IPS-15b (cell line): ENCODE measurements around the gene LMX1A.

Experiments used
- H3K27me3 ChIP-seq: one replicate; pipeline ENCODE4 v1.6.1; 2013; ENCODE audit warnings: low read length; ENCODE audit not compliant: control insufficient read depth, insufficient read depth
- H3K36me3 ChIP-seq: one replicate; pipeline ENCODE4 v1.6.1; 2013; ENCODE audit warnings: low read length; ENCODE audit not compliant: control insufficient read depth, insufficient read depth
- H3K4me1 ChIP-seq: one replicate; pipeline ENCODE4 v1.6.1; 2013; ENCODE audit warnings: mild to moderate bottlenecking, low read length; ENCODE audit not compliant: control insufficient read depth, insufficient read depth
- H3K4me3 ChIP-seq: one replicate; pipeline ENCODE4 v1.5.1; 2013; ENCODE audit warnings: low read depth, low read length
- H3K9ac ChIP-seq: one replicate; pipeline ENCODE4 v1.6.1; 2013; ENCODE audit warnings: low read depth, mild to moderate bottlenecking, low read length
- H3K9me3 ChIP-seq: one replicate; pipeline ENCODE4 v1.6.1; 2013; ENCODE audit warnings: mild to moderate bottlenecking, low read length; ENCODE audit not compliant: control insufficient read depth, insufficient read depth

LMX1A gene

DNA sequence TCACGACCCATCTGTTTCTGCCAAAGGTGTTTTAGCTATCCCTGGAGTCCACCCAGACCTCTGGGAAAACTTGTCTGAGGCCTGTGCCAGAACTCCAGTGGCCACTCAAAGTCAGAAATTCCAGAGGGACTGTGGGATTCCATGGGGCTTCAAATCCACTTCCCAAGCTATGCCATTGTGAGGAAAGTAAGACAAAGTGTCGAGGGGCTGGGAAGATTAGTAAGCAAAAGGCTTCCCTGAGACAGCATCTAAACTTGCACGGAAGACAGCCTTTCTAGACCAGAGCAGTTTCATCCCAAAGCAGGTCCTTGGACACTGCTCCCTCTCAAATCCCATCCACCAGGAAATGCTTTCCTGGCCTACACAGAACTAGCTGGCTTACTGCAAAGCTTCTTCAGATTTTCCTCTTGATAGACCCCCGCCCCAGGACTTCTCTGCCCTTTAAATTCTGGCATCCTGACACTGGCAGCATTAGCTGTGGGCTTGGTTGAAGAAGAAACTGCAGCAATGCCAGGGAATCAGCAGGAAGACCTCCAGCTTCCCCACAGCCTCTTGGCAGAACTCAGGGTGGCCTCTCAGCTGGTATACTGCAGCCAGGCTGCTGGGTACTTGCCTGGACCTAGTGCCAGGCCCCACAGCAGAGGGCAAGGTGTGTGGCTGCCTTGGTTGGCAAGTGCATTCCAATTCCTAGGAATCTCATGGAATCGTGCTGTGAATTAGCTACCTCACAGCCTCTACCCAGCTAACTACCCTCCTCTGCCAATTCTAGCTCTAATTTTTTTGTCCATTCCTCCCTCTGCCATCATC, 27.3 kb upstream of the LMX1A start:
- H3K36me3 ChIP-seq, result no peaks in the 10 kb centered on the region
- no peak overlapping the region for H3K9ac ChIP-seq

DNA sequence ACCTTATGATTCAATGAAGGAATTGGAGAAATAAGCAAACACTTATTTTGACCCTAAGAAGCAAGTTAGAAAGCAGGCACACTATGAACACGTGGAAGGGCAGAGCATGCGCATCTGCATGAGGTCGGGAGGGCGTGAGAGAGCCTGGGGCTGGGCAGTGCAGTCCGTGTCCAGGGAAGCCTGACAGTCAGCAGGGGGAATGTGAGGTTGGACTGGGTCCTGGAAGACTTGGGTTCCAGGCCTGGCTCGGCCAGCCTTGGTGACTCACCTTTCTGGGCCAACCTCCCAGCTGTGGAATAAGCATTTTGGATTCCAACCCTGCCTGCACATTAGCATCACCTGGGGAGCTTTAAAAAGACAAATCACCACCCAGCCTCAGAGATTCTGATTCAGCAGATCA, 26.6 kb upstream of the LMX1A start:
- peaks cover 21% of the 10 kb centered on the region for H3K27me3 ChIP-seq
- H3K4me1 ChIP-seq, result no peaks in the 10 kb centered on the region
- H3K36me3 ChIP-seq, result no peaks in the 10 kb centered on the region
- no peak overlapping the region for H3K4me3 ChIP-seq
- no peak overlapping the region for H3K9ac ChIP-seq
- no peaks in the 10 kb centered on the region for H3K9me3 ChIP-seq

More for the DNA sequence above, 27.3 kb upstream of the LMX1A start:
- peaks cover 21% of the 10 kb centered on the region for H3K27me3 ChIP-seq
- no peak overlapping the region for H3K4me3 ChIP-seq
- no peaks in the 10 kb centered on the region for H3K4me1 ChIP-seq
- H3K9me3 ChIP-seq, result no peaks in the 10 kb centered on the region

DNA sequence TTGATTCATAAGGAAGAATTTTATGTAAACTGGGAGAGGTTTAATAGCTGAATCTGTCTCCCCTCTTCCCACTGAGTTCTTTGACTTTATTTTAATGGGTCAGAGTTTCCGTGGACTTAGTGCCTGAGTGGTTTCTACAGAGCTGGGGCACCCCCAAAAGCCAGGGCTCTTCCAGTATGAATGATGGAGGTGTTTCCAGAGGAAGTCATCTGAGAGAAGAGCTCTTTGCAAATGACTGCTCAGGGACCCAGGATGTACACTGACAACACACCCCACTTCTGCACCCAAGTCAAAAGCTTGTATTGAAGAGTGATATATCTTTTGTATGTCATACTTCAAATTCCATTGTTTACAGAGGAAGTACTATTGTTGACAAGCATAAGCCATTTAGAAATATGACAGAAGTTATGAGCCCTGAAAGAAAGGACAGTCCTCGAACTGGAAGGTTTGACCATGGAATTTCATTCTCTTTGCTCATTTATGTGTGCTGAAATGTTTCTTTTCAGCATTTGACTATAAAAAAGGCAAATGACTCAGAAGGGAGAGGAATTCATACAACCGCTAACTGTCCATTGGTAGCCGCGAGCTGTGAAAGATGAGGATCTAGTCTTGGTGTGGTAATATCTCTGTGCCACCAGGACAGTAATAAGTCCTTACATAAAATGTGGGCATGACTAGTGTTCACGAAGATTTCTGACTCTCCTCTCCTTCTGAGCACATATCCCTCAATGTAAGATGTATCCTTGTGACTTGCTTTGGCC, 25.4 kb upstream of the LMX1A start:
- Histone ChIP-seq H3K4me1 (no peaks in the 10 kb centered on the region), H3K9me3 (no peaks in the 10 kb centered on the region), H3K36me3 (no peaks in the 10 kb centered on the region), H3K27me3 (peaks cover 27% of the 10 kb centered on the region), H3K4me3 (no peak overlapping the region), H3K9ac (no peak overlapping the region)

DNA sequence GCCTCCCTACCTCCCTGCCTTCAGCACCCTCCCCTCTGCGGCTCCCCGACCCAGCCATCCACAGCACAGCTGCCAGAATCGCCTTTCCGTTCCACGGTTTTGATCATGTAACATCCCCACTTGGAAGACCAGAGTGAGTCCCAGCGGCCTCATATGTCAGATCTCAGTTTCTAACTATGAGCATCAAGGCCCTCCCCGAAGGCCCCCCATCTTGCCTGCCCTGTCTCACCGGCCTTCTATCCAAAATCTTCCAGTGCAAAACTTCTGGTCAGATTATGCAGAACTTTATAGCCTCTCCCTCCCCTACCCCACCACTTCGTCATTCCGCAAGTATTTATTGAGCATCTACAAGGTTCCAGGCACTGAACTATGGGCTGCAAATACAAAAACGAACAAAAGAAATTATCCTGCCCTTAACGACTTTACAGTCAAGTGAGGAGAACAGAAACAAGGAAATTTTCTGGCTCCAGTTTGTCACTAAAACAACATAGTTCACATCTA, 20.3 kb upstream of the LMX1A start:
- Histone ChIP-seq H3K9me3 (no peaks in the 10 kb centered on the region), H3K4me3 (peak overlapping the region; percentile 82), H3K9ac (no peak overlapping the region), H3K27me3 (peaks cover 62% of the 10 kb centered on the region), H3K4me1 (peaks cover 5% of the 10 kb centered on the region), H3K36me3 (no peaks in the 10 kb centered on the region)

DNA sequence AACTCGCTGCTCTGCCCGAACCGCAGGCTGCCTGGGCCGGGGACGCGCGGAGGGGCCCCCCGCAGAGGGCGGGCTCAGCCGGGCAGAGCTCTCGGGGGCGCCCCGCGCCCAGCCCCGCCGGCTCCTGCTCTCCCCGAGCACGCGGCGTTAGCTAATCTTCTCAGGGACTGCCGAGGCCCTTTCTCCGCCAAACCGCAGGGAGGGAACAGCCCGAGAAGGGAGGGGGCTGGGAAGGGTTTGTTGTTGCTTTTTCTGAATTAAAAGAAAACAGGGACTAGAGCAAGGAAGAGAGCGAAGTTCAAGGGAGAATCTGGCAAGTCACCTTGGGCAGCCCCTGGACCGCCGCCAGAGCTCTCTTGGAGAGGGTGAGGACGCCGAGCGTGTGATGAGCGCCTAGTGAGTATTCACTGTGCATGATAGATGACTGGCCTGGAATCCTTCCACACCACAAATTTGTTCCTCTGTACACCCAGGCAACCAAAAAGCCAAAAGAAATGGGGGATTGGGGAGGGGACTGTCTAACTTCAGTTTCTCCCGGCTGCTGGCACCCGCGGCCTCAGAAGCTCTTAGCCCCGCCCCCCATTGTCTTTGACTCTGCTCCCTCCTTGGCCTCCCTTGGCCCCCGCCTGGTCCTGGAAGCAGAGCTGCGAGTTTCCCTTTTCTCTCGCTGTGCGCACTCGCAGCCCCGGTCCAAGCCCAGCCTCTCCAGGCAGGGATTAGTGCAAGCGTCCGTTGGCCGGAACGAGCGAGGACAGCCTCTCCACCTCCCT, 19.7 kb upstream of the LMX1A start:
- Histone ChIP-seq H3K4me3 (peak overlapping the region; percentile 82), H3K9ac (peak overlapping the region; percentile 60), H3K4me1 (peaks cover 5% of the 10 kb centered on the region), H3K36me3 (no peaks in the 10 kb centered on the region), H3K9me3 (no peaks in the 10 kb centered on the region), H3K27me3 (peaks cover 66% of the 10 kb centered on the region)

DNA sequence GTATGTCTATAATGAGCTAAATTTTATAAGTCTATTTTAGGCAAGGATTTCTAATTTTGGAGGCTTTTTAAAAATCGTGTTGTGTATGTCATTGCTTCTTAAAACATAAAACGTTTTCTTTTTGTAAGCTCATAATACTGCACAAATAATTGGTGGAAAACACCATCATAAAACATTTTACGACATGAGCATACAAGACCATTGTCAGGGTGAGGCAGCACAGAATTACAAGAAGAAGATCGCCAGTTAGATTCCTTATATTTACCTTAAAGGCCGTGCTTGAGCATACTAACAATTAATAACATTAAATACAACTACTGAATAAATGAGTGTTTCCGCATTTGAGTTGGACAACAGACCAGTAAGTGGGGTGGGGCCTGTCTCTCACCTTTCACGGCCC, 19.1 kb upstream of the LMX1A start:
- Histone ChIP-seq H3K4me1 (peaks cover 5% of the 10 kb centered on the region), H3K9me3 (no peaks in the 10 kb centered on the region), H3K4me3 (peak overlapping the region; percentile 82), H3K36me3 (no peaks in the 10 kb centered on the region), H3K27me3 (peaks cover 61% of the 10 kb centered on the region), H3K9ac (no peak overlapping the region)

DNA sequence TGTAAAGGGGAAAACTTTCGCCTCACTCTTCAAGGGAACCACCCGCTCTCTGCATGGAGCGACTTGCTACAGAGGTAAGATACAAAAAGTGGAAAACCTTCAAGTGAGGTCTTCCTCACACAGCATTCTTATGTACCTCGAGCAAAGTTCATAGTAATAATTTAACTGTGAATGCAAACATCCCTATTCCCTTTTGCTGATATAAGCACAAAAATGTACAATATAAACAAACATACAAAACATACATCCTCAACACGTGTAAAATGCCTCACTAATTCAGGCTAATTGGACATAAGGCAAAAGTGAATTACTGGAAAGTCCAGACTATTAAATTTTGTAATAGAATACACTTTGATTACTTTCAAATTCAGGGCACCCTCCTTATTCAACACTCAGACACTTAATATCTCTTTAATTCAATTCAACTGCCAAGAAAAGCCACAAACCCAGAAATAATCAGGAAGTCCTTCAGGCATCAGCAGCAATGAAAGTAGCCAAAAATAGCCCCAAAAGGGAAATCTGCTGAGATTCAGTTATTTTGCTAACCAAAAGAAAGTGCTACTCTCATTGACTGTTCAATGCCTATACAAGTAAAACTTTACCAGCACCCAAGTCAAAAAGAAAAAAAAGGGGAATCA, 15.2 kb upstream of the LMX1A start:
- no peak overlapping the region for H3K9ac ChIP-seq
- no peak overlapping the region for H3K4me3 ChIP-seq
- no peaks in the 10 kb centered on the region for H3K36me3 ChIP-seq
- peaks cover 7% of the 10 kb centered on the region for H3K4me1 ChIP-seq
- H3K27me3 ChIP-seq, result peaks cover 57% of the 10 kb centered on the region
- H3K9me3 ChIP-seq, result no peaks in the 10 kb centered on the region

- Histone ChIP-seq H3K27me3 (peaks cover 49% of the 10 kb centered on the region), H3K9ac (no peak overlapping the region), H3K4me3 (no peak overlapping the region), H3K9me3 (no peaks in the 10 kb centered on the region), H3K4me1 (peaks cover 4% of the 10 kb centered on the region), H3K36me3 (no peaks in the 10 kb centered on the region)
These were observed 12.8 kb upstream of the LMX1A start for GRCh38 chr1:165369255-165369848.

GRCh38 chr1:165367375-165367993, 11.0 kb upstream of the LMX1A start:
- H3K4me3 ChIP-seq, result no peak overlapping the region
- no peaks in the 10 kb centered on the region for H3K36me3 ChIP-seq
- H3K4me1 ChIP-seq, result peaks cover 5% of the 10 kb centered on the region
- H3K9me3 ChIP-seq, result no peaks in the 10 kb centered on the region
- no peak overlapping the region for H3K9ac ChIP-seq
- H3K27me3 ChIP-seq, result peaks cover 39% of the 10 kb centered on the region

DNA sequence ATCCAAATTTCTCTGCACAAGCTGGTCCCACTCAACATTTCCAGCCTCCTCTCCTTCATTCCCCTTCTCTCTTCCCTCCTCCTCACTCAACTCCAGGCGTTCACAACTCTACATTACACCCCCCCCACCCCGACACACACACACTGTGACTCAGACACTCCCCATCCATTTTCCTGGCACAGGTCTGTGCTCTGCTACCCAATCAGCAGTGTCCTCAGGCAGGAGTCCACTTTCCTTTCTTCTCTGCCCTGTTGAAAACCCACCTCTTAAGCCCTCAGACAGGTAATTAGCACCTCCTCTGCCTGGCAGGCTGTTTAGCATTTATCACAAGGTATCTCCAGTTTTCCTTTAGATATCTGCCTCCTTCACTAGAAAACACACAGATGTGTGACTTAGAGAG, 8.8 kb upstream of the LMX1A start:
- H3K9me3 ChIP-seq, result no peaks in the 10 kb centered on the region
- H3K27me3 ChIP-seq, result peaks cover 41% of the 10 kb centered on the region
- H3K4me3 ChIP-seq, result no peak overlapping the region
- no peaks in the 10 kb centered on the region for H3K36me3 ChIP-seq
- peaks cover 5% of the 10 kb centered on the region for H3K4me1 ChIP-seq
- H3K9ac ChIP-seq, result no peak overlapping the region
